HG03159 (cell line): Measurements from ENCODE around the gene HOMER3.

Source experiments
- ATAC-seq: cut with Tn5 transposase; IDR thresholded peaks from one replicate; pipeline ENCODE4 v1.9.1; 2021; ENCODE audit warnings: mild to moderate bottlenecking, moderate library complexity; ENCODE audit not compliant: unreplicated experiment

HOMER3 gene

GRCh38 chr19:18940769-18941627 lies at the start of gene HOMER3:
Gene HOMER3, minus strand, starts transcription at chr19:18941217. Its CDS starts 2,235 bp downstream, at chr19:18938982.
- ATAC-seq: no peak

GRCh38 chr19:18990128-18990708 lies 49.2 kb upstream of the HOMER3 start:
- no peak for ATAC-seq

- ATAC-seq: no peak
Observed at GRCh38 chr19:18989316-18989715, 48.3 kb upstream of the HOMER3 start.

GRCh38 chr19:18987456-18987855 lies 46.4 kb upstream of the HOMER3 start:
- ATAC-seq: no peak

GRCh38 chr19:18985257-18985656 lies 44.2 kb upstream of the HOMER3 start:
- ATAC-seq: no peak

- ATAC-seq: no peak
Observed at GRCh38 chr19:18984251-18984650, 43.2 kb upstream of the HOMER3 start.

GRCh38 chr19:18982669-18983068 lies 41.7 kb upstream of the HOMER3 start:
- ATAC-seq: no peak

- no peak for ATAC-seq
Observed at GRCh38 chr19:18980432-18981020, 39.5 kb upstream of the HOMER3 start.

- ATAC-seq: no peak
Observed at GRCh38 chr19:18978616-18979015, 37.6 kb upstream of the HOMER3 start.

GRCh38 chr19:18975869-18976268 lies 34.9 kb upstream of the HOMER3 start:
- ATAC-seq: no peak

- ATAC-seq: no peak
Observed at GRCh38 chr19:18975011-18975410, 34.0 kb upstream of the HOMER3 start.

GRCh38 chr19:18972851-18973250 lies 31.8 kb upstream of the HOMER3 start:
- no peak for ATAC-seq

- no peak for ATAC-seq
Observed at GRCh38 chr19:18972301-18972811, 31.3 kb upstream of the HOMER3 start.

GRCh38 chr19:18969931-18970659 lies 29.1 kb upstream of the HOMER3 start:
- no peak for ATAC-seq

GRCh38 chr19:18967358-18968146 lies 26.5 kb upstream of the HOMER3 start:
- no peak for ATAC-seq

- ATAC-seq: no peak
Observed at GRCh38 chr19:18966307-18966706, 25.3 kb upstream of the HOMER3 start.

- ATAC-seq: no peak
Observed at GRCh38 chr19:18964121-18964520, 23.1 kb upstream of the HOMER3 start.

- no peak for ATAC-seq
Observed at GRCh38 chr19:18961767-18962620, 21.0 kb upstream of the HOMER3 start.

GRCh38 chr19:18960370-18960769 lies 19.4 kb upstream of the HOMER3 start:
- no peak for ATAC-seq
